ENCODE results near the gene PAPLN. TPM values are rescaled to one million over a fixed set of nuclear protein-coding genes. Genes with fewer than 3 reads are reported as not detected.

PAPLN gene
- total RNA-seq, 2 experiments from 2014 or later: 0.72 to 1.0 TPM

- H3K27me3 Mint-ChIP-seq: peaks cover 4% of the 10 kb centered on the region
- no peak for DNase-seq
- no peaks in the 10 kb centered on the region for H3K9me3 Mint-ChIP-seq
- H3K4me3 Mint-ChIP-seq: no peak overlapping the region
- no peak for ATAC-seq (ENCODE audit: low read depth)
- peaks cover 2% of the 10 kb centered on the region for H3K4me1 Mint-ChIP-seq
- POLR2A ChIA-PET: interaction anchor here (0.6 kb wide), 1 partner anchor 7 kb away, joined by 3 read pairs; no protein-coding TSS in a partner anchor
- no peak overlapping the region for H3K27ac Mint-ChIP-seq
- H3K36me3 Mint-ChIP-seq: no peaks in the 10 kb centered on the region
Measured at GRCh38 chr14:73254247-73255004, 17.1 kb downstream of the PAPLN start.

GRCh38 chr14:73255005-73255400 is 17.7 kb downstream of the PAPLN start:
- no peak for ATAC-seq (ENCODE audit: low read depth)
- H3K4me1 Mint-ChIP-seq: peaks cover 2% of the 10 kb centered on the region
- H3K4me3 Mint-ChIP-seq: no peak overlapping the region
- H3K27me3 Mint-ChIP-seq: peaks cover 2% of the 10 kb centered on the region
- no peaks in the 10 kb centered on the region for H3K36me3 Mint-ChIP-seq
- no peak for DNase-seq
- no peak overlapping the region for H3K27ac Mint-ChIP-seq
- no peaks in the 10 kb centered on the region for H3K9me3 Mint-ChIP-seq
- POLR2A ChIA-PET: interaction anchor here (0.6 kb wide), 1 partner anchor 8 kb away, joined by 3 read pairs; no protein-coding TSS in a partner anchor

- Mint-ChIP-seq H3K4me3 (no peak overlapping the region), H3K27me3 (no peaks in the 10 kb centered on the region), H3K36me3 (no peaks in the 10 kb centered on the region), H3K9me3 (no peaks in the 10 kb centered on the region), H3K4me1 (peaks cover 2% of the 10 kb centered on the region), H3K27ac (no peak overlapping the region)
- DNase-seq (no peak), ATAC-seq (ENCODE audit: low read depth) (no peak)
- POLR2A ChIA-PET: no interaction called here
Measured at GRCh38 chr14:73255693-73256225, 18.5 kb downstream of the PAPLN start.

GRCh38 chr14:73258076-73258475 is 20.8 kb downstream of the PAPLN start:
- POLR2A ChIA-PET: no interaction called here
- no peaks in the 10 kb centered on the region for H3K27me3 Mint-ChIP-seq
- H3K4me3 Mint-ChIP-seq: no peak overlapping the region
- no peaks in the 10 kb centered on the region for H3K9me3 Mint-ChIP-seq
- ATAC-seq (ENCODE audit: low read depth) (no peak), DNase-seq (no peak)
- peaks cover 2% of the 10 kb centered on the region for H3K4me1 Mint-ChIP-seq
- H3K27ac Mint-ChIP-seq: no peak overlapping the region
- H3K36me3 Mint-ChIP-seq: no peaks in the 10 kb centered on the region

- no peaks in the 10 kb centered on the region for H3K36me3 Mint-ChIP-seq
- peaks cover 2% of the 10 kb centered on the region for H3K4me1 Mint-ChIP-seq
- H3K27ac Mint-ChIP-seq: no peak overlapping the region
- no peaks in the 10 kb centered on the region for H3K27me3 Mint-ChIP-seq
- POLR2A ChIA-PET: no interaction called here
- ATAC-seq (ENCODE audit: low read depth): no peak
- H3K9me3 Mint-ChIP-seq: no peaks in the 10 kb centered on the region
- H3K4me3 Mint-ChIP-seq: no peak overlapping the region
- DNase-seq: no peak
Measured at GRCh38 chr14:73258845-73259611, 21.7 kb downstream of the PAPLN start.

- Mint-ChIP-seq H3K27me3 (peaks cover 2% of the 10 kb centered on the region), H3K9me3 (no peaks in the 10 kb centered on the region), H3K4me1 (peaks cover 2% of the 10 kb centered on the region), H3K4me3 (no peak overlapping the region), H3K36me3 (no peaks in the 10 kb centered on the region), H3K27ac (no peak overlapping the region)
- POLR2A ChIA-PET: no interaction called here
- ATAC-seq (ENCODE audit: low read depth): no peak
- no peak for DNase-seq
Measured at GRCh38 chr14:73259837-73260236, 22.5 kb downstream of the PAPLN start.

- Mint-ChIP-seq H3K9me3 (no peaks in the 10 kb centered on the region), H3K27me3 (peaks cover 2% of the 10 kb centered on the region), H3K4me3 (no peak overlapping the region), H3K4me1 (peaks cover 2% of the 10 kb centered on the region), H3K36me3 (no peaks in the 10 kb centered on the region), H3K27ac (no peak overlapping the region)
- DNase-seq (no peak), ATAC-seq (ENCODE audit: low read depth) (no peak)
- POLR2A ChIA-PET: no interaction called here
Measured at GRCh38 chr14:73260574-73260973, 23.3 kb downstream of the PAPLN start.

GRCh38 chr14:73261075-73261474 is 23.8 kb downstream of the PAPLN start:
- no peaks in the 10 kb centered on the region for H3K9me3 Mint-ChIP-seq
- H3K27me3 Mint-ChIP-seq: peaks cover 2% of the 10 kb centered on the region
- H3K36me3 Mint-ChIP-seq: no peaks in the 10 kb centered on the region
- no peak for ATAC-seq (ENCODE audit: low read depth)
- no peaks in the 10 kb centered on the region for H3K4me1 Mint-ChIP-seq
- POLR2A ChIA-PET: no interaction called here
- H3K4me3 Mint-ChIP-seq: no peak overlapping the region
- no peak overlapping the region for H3K27ac Mint-ChIP-seq
- no peak for DNase-seq

GRCh38 chr14:73261520-73262426 is 24.5 kb downstream of the PAPLN start:
- H3K27me3 Mint-ChIP-seq: peaks cover 2% of the 10 kb centered on the region
- H3K36me3 Mint-ChIP-seq: no peaks in the 10 kb centered on the region
- no peak for ATAC-seq (ENCODE audit: low read depth)
- H3K27ac Mint-ChIP-seq: no peak overlapping the region
- no peak for DNase-seq
- no peaks in the 10 kb centered on the region for H3K4me1 Mint-ChIP-seq
- no peaks in the 10 kb centered on the region for H3K9me3 Mint-ChIP-seq
- H3K4me3 Mint-ChIP-seq: no peak overlapping the region
- POLR2A ChIA-PET: no interaction called here

- POLR2A ChIA-PET: no interaction called here
- no peaks in the 10 kb centered on the region for H3K36me3 Mint-ChIP-seq
- ATAC-seq (ENCODE audit: low read depth) (no peak), DNase-seq (no peak)
- peaks cover 2% of the 10 kb centered on the region for H3K27me3 Mint-ChIP-seq
- H3K9me3 Mint-ChIP-seq: no peaks in the 10 kb centered on the region
- H3K4me1 Mint-ChIP-seq: no peaks in the 10 kb centered on the region
- no peak overlapping the region for H3K27ac Mint-ChIP-seq
- H3K4me3 Mint-ChIP-seq: no peak overlapping the region
Measured at GRCh38 chr14:73262427-73263183, 25.3 kb downstream of the PAPLN start.

GRCh38 chr14:73263606-73264005 is 26.3 kb downstream of the PAPLN start:
- POLR2A ChIA-PET: no interaction called here
- H3K27me3 Mint-ChIP-seq: peaks cover 5% of the 10 kb centered on the region
- no peak for ATAC-seq (ENCODE audit: low read depth)
- H3K9me3 Mint-ChIP-seq: no peaks in the 10 kb centered on the region
- H3K27ac Mint-ChIP-seq: no peak overlapping the region
- H3K36me3 Mint-ChIP-seq: no peaks in the 10 kb centered on the region
- no peak overlapping the region for H3K4me3 Mint-ChIP-seq
- DNase-seq: no peak
- H3K4me1 Mint-ChIP-seq: no peaks in the 10 kb centered on the region

- H3K4me1 Mint-ChIP-seq: peaks cover 1% of the 10 kb centered on the region
- H3K27me3 Mint-ChIP-seq: peaks cover 6% of the 10 kb centered on the region
- H3K36me3 Mint-ChIP-seq: no peaks in the 10 kb centered on the region
- no peaks in the 10 kb centered on the region for H3K9me3 Mint-ChIP-seq
- POLR2A ChIA-PET: no interaction called here
- H3K27ac Mint-ChIP-seq: no peak overlapping the region
- H3K4me3 Mint-ChIP-seq: no peak overlapping the region
- ATAC-seq (ENCODE audit: low read depth) (no peak), DNase-seq (no peak)
Measured at GRCh38 chr14:73264080-73264884, 27.0 kb downstream of the PAPLN start.
